Measurements from ENCODE around the gene TBC1D3B.
"Not testable (repeated sequence)": the region's sequence is repeated elsewhere in the genome, so short reads cannot be mapped to it uniquely, and the experiment has no call there.

TBC1D3B gene

DNA sequence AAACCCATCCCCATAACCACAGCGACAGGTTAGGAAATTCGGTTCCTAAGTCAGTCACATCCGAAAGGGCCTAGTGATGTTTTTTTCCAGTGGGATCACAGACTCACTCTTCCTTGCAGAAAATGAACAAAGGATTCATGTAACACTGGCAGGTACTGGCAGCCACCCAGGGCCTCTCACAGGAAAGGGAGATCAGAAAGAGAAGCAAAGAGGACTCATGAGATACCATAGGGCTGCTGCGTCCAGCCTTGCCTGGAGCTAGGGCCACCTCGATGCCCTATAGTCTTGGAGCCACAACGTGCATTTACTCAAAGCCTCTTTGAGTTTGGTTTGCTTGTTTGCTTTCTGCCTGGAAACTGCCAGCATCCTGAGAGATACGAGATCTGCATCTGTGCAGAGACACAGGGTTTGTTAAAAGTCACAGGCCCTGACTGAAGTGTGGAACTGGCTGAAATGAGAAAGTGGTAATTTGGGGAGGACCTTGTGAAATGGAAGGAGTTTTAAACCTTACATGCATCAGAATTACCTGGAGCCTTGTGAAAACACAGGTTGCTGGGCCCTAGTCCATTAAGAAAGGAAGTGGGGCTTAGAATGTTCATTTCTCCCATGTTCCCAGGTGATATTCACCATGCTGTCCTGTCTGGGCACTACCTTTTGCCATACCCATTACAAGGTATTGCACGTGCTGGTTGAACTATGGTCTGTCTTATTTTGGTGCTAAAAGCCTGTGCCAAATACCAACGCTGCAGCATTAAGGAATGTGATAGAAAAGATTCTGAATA is 14.3 kb upstream of the TBC1D3B start:
- H3K4me1 Mint-ChIP-seq, H3K4me3 Mint-ChIP-seq, H3K36me3 Mint-ChIP-seq, CTCF ChIA-PET, DNase-seq, H3K9me3 Mint-ChIP-seq, H3K27ac Mint-ChIP-seq: not testable (repeated sequence)
- peaks cover 60% of the 10 kb centered on the region for H3K27me3 Mint-ChIP-seq

DNA sequence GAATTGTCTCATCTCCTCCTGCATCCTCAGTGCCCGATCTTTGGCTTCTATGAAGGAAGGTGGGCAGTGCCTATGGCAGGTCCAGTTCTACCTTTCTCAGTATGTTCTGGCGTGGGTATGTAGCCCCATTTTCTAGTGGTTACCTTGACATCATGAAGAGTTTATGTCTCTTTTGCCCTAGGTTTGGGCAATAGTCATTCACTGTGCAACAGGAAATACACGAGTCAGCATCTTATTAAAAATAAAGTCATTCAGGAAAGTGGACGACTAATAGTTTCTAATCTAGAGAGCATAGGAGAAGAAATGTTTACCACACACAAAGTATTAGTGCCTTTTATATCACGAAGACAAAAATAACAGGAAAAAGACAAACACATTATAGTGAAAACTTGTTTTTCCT is 13.6 kb upstream of the TBC1D3B start:
- H3K4me3 Mint-ChIP-seq, H3K9me3 Mint-ChIP-seq, H3K4me1 Mint-ChIP-seq, H3K27ac Mint-ChIP-seq, DNase-seq, H3K36me3 Mint-ChIP-seq, CTCF ChIA-PET: not testable (repeated sequence)
- peaks cover 56% of the 10 kb centered on the region for H3K27me3 Mint-ChIP-seq

DNA sequence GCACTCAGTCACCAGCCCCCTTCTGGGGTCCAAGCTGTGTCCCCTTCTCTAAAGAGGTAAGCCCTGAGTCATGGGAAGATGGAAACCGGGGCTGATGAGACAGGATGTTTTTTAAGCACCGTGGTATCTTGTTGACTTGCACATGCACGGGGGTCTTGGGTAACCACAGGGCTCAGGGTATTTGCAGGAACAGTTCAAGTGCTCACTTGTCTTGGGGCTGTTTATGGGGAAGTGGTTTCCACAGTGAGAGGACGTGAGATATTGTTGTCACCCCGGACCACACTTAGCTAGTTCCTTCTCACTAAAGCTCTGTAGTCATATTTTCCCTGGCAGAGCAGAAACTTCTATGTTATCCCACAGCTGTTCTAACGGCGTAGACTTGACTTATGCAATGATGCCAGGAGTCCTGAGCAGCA is 12.5 kb upstream of the TBC1D3B start:
- H3K4me1 Mint-ChIP-seq = peaks cover 2% of the 10 kb centered on the region
- no peak for DNase-seq
- H3K9me3 Mint-ChIP-seq = no peaks in the 10 kb centered on the region
- no peaks in the 10 kb centered on the region for H3K36me3 Mint-ChIP-seq
- H3K27ac Mint-ChIP-seq = no peak overlapping the region
- no peak overlapping the region for H3K4me3 Mint-ChIP-seq
- H3K27me3 Mint-ChIP-seq = peaks cover 62% of the 10 kb centered on the region
- CTCF ChIA-PET = no interaction called here

DNA sequence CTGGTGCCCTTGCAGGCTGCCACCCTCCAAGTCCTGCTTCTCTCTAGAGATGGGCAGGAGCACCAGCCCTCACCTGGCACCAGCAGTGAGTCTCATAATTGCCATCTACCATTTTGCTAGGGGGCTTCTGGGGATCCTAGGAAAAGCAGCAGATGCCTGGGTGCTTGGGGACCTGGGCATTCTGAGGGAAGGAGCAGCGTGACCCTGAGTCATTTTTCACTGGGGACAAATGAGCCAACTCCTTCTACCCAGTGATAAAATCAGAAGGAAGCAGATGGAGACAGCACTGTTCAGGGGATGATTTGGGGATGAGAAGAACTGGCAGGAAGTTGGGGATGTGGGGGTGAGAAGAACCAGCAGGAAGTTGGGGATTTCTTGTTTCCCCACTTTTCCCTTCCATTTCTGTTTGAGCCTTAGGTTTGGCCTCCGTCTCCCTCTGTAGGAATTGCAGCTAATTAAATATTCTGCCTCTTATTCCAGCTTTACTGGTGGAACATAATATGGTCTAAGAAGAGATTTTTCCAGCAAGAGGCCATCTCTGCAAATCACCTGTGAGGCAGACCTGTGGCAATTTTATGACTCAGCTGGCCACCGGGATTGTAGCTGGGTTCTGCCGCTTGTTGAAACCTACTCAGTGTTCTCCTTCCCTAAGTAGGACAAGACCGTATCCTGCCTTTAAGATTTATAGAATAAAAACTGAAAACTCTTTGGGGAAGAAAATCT is 11.7 kb upstream of the TBC1D3B start:
- H3K9me3 Mint-ChIP-seq, H3K36me3 Mint-ChIP-seq, DNase-seq, CTCF ChIA-PET, H3K4me3 Mint-ChIP-seq, H3K27ac Mint-ChIP-seq, H3K4me1 Mint-ChIP-seq: not testable (repeated sequence)
- peaks cover 70% of the 10 kb centered on the region for H3K27me3 Mint-ChIP-seq

DNA sequence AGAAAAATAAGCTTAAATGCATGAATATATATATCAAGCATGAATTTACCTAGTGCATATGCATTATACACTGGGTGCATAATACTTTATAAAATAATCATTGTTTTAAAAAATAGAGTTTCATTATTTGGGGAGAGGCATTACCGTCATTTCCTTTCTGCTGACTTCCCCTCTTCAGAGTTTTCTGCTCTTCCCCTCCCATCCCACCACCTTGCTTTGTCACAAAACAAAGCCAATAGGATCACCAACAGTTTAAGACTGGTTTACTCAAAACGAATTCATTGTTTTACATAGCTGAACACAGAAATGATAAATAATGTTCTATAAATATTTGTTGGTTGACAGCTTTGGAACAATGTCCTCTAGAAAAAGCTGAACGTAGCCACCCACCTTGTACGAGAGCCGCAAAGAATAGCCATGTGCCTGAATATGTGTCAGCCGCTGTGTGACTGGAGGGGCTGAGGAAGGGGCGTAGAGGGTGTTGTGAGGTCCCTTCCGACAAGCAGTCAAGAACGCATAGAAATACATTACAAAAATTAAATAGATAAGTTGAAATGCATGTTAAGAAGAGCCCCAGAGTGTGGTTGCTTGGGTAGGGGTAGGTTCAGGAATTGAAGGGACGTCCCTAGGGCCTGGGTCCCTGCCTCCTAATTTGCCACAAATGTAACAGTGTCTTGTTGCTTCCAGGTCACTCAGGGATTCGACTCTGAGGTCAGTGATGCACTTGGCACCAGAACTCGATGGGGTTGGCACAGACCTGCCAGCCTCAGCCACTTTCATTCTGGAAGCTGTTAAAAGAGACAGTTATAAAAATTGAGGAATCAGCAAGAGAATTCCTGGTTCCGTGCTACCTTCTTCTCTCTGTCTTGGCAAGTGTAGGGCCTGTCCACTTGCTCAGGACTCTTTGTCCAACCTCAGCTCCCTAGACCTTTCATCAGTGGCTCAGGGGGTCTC is 10.7 kb upstream of the TBC1D3B start:
- H3K36me3 Mint-ChIP-seq, H3K4me1 Mint-ChIP-seq, H3K27ac Mint-ChIP-seq, H3K9me3 Mint-ChIP-seq, DNase-seq, H3K4me3 Mint-ChIP-seq, CTCF ChIA-PET: not testable (repeated sequence)
- peaks cover 75% of the 10 kb centered on the region for H3K27me3 Mint-ChIP-seq

DNA sequence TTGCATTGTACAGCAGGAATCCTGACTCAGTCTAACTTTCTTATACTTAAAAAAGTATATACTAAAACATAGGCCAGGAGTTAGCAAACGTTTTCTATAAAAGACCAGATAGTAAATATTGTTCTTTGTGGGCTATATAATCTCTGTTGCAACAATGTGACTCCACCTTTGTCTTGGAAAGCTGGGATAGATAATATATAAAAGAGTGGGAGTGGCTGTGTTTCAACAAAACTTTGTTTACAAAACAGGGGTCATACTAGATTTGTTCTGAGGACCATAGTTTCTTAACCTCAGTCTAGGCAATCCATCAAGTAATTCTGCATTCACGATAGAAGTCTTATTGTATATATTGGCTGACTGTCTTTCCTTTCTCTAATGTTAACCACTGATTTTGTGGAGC is 9.0 kb upstream of the TBC1D3B start:
- Mint-ChIP-seq H3K9me3 (no peaks in the 10 kb centered on the region), H3K27ac (no peak overlapping the region), H3K36me3 (no peaks in the 10 kb centered on the region), H3K4me3 (no peak overlapping the region), H3K4me1 (no peaks in the 10 kb centered on the region), H3K27me3 (peaks cover 77% of the 10 kb centered on the region)
- CTCF ChIA-PET = interaction anchor here (1.2 kb wide), 1 partner anchor 42 kb away, joined by 3 read pairs; no protein-coding TSS in a partner anchor
- no peak for DNase-seq

DNA sequence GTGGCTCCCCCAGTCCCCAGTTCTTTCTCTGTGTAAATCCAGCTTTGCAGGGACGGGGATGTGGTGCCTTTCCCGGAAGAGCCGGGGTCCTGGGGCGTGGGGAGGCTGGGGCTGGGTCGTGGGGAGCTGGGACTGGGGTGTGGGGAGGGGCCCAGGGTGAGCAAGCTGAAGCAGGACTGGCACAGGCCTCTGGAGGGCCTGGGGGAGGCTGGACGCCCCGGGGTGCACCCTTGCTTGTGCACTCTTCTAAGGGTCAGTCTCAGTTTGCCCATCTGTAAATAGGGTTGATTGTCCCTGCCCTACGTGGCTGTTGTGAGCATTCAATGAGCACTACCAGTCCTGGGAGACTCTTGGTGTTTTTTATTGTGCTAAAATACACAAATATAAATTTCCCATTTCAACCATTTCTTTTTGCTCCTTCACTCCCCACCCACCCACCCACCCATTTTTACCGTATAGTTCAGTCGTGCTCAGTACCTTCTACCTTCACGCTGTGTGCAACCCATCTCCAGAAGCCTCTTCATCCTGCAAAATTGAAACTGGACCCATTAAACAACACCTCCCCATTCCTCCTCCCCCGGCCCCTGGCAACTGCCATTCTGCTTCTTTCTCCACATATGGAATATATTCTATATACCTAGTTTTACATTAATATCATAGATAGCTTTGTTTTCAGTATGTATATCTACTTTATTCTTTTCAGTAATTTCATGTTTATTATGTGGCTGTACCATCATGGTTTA is 7.8 kb upstream of the TBC1D3B start:
- no peak for DNase-seq
- CTCF ChIA-PET = interaction anchor here (1.1 kb wide), 1 partner anchor 11 kb away, joined by 3 read pairs; no protein-coding TSS in a partner anchor
- Mint-ChIP-seq H3K36me3 (no peaks in the 10 kb centered on the region), H3K27me3 (peaks cover 82% of the 10 kb centered on the region), H3K27ac (no peak overlapping the region), H3K4me3 (no peak overlapping the region), H3K9me3 (no peaks in the 10 kb centered on the region), H3K4me1 (no peaks in the 10 kb centered on the region)

DNA sequence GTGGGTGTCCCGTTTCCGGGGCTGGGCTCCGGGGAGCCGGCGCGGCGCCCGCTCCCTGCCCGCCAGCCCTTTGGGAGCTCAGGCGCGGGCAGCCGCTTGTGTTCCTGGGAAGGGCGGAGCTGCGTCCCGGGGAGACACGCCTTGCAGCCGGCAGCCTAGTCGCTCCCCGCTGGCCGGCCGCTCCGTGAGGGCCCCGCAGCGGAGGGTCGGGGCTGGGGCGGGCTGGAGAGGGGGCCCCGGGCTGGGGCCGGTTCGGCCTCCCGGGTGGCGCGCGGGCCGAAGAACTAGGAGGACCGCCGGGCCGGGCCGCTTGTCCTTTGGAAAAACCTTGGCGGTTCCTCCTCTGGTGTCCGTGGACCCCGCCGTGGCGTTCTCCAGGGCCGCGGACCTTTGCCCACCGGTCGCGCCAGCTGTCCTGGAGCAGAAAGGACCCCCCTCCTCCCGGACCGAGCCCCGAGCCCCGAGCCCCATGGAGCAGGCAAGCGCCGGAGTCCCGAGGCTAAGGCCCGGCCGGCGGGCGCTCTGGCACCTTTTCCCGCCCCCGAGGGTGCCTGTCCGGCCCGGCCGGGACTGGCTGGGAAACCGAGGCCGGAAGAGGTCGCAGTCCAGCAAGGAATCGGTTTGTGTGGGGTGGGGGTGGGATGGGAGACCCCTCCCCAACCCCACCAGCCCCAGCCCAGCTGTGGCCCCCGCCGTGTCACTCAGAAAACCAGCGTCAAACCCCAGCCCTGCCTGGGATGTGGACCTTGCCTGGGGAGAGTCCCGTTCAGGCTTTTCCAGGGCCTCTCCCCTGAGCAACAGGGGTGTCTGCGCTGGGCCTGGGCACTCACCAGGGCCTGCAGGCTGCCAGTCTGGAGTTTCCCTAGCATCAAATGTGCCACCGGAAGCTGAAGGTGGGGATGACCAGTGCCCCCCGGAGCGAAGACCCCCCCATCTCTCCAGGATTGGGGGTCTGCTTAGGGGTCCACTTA is 6.8 kb upstream of the TBC1D3B start:
- no peak overlapping the region for H3K4me3 Mint-ChIP-seq
- no peak overlapping the region for H3K27ac Mint-ChIP-seq
- no peaks in the 10 kb centered on the region for H3K9me3 Mint-ChIP-seq
- no peak for DNase-seq
- H3K36me3 Mint-ChIP-seq = no peaks in the 10 kb centered on the region
- CTCF ChIA-PET = interaction anchor here (1.1 kb wide), 1 partner anchor 12 kb away, joined by 3 read pairs; no protein-coding TSS in a partner anchor
- H3K27me3 Mint-ChIP-seq = peaks cover 75% of the 10 kb centered on the region
- H3K4me1 Mint-ChIP-seq = no peaks in the 10 kb centered on the region

DNA sequence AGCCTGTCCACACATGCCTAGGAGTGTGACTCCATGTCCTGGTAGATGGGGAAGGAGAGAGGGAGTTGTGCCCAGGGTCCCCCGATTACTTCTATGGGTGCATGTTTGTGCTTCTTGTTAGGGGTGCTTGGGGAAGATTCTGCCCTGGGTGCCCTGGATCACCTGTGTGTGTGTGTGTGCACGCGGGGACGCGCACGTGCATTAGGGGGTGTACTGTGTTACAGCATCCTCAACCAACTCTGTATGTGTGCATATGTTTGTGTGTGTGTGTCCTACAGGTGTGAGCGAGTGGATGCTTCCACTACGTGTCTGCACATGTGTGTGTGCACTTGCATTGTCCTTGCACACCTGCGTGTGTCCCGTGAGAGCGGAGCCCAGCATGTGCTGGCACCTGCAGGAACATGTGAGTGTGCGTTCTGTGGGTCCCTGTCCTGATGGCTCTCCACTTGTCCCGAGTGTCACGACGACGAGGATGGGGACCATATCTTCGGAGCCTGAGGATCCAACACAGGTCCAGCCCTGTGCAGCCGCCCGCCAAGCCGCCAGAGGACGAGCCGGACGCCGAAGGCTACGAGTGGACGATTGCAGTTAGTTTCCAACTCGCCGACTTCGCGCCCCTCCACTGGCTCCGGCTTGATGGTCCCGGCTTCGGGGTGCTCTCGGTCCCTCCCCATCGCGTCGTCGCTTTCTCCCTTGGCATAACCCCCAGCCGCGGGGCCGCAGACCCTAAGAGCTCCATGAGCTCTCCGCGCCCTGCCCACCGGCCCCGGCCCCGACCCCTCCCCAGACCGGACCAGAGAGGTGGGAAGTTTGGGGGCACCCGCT is 6.0 kb upstream of the TBC1D3B start:
- DNase-seq = peak; percentile 20
- Mint-ChIP-seq H3K27me3 (peaks cover 66% of the 10 kb centered on the region), H3K9me3 (no peaks in the 10 kb centered on the region), H3K4me3 (no peak overlapping the region), H3K4me1 (no peaks in the 10 kb centered on the region), H3K36me3 (no peaks in the 10 kb centered on the region), H3K27ac (no peak overlapping the region)
- CTCF ChIA-PET = no interaction called here

DNA sequence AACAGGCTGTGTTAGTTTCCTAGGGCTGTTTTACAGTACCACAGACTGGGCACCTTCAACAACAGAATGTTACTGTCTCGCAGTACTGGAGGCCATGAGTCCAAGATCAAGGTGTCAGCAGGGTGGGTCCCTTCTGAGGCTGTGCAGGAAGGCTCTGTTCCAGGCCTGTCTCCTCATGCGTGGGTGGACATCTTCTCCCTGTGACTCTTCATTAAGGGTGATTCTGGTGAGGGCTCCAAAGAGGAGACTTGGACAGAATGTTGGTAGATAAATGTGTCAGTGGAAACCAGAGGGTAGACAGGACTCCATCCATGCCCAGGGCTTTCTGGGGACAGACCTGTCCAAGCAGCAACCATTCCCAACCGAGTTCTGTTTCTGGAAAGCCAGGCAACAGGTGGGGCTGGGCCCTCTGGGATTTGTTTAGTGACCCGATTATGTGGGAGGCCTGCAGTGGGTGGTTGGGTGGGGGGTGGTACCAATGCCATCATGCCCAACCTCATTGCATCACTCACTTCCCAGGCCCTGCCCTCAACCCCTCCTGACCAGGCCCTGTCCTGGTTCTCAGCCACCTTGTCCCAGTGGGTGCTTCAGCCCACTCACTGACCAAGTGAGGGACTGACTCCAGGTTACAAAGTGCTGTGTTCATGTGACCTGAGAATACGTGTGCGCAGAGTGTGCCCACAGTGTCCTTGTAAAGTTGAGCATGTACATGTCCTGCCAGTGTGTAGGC is 5.2 kb upstream of the TBC1D3B start:
- H3K9me3 Mint-ChIP-seq, H3K36me3 Mint-ChIP-seq, H3K27ac Mint-ChIP-seq, CTCF ChIA-PET, H3K4me1 Mint-ChIP-seq, H3K4me3 Mint-ChIP-seq, DNase-seq: not testable (repeated sequence)
- H3K27me3 Mint-ChIP-seq = peaks cover 60% of the 10 kb centered on the region

DNA sequence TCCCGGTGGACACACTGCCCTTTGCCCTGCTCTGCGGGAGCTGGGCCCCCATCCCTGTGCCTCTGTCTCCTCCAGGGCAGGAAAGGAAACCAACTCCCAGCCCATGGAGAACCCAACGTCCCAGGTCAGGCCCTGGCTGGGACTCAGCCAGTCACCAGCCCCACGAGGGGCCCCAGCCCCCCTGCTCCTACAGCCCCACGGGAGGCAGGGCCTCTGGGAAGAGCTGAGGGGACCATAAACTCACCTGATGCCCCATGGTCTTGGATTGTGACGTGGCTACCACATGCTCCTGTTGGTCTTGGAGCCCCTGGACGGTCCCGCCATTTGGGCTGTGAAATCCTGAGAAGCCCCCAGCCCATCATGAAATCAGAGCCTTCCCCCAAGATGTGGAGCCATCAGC is 7.6 kb downstream of the TBC1D3B start:
- CTCF ChIA-PET, H3K36me3 Mint-ChIP-seq, H3K9me3 Mint-ChIP-seq, H3K4me1 Mint-ChIP-seq, DNase-seq, H3K4me3 Mint-ChIP-seq, H3K27me3 Mint-ChIP-seq, H3K27ac Mint-ChIP-seq: not testable (repeated sequence)

Data from activated naive CD4-positive, alpha-beta T cell treated with anti-CD3 and anti-CD28 coated beads, Interleukin-2, amount 10 ng/mL, durations not matched to agents 7 days and 5 days (primary cell).